Activated CD8-positive, alpha-beta memory T cell treated with anti-CD3 and anti-CD28 coated beads for 1 hour (primary cell): ENCODE measurements around the gene AGRP.
"Not testable (repeated sequence)": the region's sequence is repeated elsewhere in the genome, so short reads cannot be mapped to it uniquely, and the experiment has no call there.

Source experiments
- DNase-seq, 2 donors: peaks; one replicate each; pipeline ENCODE4 v3.0.0-alpha.2; 2020; ENCODE audit warnings: low read depth in 1 of 2; ENCODE audit errors: extremely low read depth in 1 of 2

Gene AGRP

GRCh38 chr16:67504031-67505021 is 21.0 kb upstream of the AGRP start:
- DNase-seq = no peak

GRCh38 chr16:67499106-67499505 is 15.8 kb upstream of the AGRP start:
- no peak for DNase-seq

DNA sequence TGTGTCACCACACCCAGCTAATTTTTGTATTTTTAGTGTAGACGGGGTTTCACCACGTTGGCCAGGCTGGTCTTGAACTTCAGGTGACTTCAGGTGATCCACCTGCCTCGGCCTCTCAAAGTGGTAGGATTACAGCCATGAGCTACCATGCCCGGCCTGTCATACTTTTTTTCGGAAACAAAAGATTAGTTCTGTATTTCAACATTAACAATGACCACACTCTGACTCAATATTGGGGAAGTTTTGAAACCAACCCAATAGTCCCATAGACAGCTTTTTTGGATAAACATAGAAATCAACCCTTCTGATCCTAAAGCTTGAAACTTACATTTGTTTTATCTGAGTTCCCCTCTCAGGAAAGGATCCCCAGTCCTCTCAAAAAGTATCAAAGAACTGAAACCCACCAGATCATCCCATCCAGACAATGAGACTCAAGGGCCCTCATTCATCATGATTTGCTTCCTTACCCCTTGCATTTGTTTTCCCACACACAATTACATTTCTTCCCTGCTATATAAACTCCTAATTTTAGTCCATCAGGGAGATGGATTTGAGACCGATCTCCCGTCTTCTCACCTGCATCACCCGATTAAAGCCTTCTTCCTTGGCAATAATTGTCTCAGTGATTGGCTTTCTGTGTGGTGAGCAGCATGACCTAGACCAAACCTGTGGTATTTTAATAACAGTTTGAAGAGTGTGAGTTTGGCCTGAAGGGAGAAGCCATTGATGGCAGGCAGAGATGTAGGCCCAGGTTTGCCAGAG is 7.2 kb upstream of the AGRP start:
- DNase-seq = no peak

DNA sequence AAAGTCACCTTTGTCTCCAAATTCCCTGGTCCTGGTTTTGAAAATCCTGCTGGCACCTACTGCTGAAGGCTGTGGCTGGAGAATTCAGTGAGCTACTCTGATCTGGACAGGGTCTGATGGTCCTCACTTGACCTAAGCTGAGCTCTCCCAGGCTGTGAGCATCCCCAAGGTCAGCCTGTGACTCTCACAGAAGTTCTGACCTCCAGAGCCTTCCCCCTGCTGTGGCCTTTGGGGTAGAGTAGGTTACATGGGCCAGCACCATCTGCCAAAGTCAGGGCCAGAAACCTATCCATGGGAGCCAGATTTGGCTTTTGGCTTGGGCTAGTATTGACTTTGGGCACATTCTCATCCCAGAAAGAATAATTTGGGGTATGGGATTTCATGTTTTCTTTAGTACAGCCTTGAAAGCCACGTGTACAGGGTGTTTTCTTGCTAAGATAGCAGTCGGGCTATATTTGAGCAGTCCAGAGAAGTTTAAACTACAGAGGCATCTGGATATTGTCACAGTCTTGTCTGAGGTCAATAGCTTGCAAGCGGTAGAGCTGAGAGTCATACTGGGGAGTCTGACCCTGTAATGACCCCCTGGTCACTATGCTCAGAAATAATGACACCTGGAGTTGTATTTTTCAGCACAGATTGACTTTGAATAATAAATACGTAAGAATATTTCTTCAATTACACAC is 6.2 kb upstream of the AGRP start:
- no peak for DNase-seq

DNA sequence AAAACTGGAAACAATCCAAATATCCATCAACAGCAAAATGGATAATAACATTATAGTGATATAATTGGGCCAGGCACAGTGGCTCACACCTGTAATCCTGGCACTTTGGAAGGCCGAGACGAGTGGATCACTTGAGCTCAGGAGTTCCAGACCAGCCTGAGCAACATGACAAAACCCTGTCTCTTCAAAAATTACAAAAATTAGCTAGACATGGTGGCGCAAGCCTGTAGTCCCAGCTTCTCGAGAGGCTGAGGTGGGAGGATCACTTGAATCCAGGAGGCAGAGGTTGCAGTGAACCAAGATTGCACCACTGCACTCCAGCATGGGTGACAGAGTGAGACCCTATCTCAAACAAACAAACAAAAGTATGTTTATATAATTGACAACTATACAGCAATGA is 4.2 kb upstream of the AGRP start:
- not testable (repeated sequence) for DNase-seq

DNA sequence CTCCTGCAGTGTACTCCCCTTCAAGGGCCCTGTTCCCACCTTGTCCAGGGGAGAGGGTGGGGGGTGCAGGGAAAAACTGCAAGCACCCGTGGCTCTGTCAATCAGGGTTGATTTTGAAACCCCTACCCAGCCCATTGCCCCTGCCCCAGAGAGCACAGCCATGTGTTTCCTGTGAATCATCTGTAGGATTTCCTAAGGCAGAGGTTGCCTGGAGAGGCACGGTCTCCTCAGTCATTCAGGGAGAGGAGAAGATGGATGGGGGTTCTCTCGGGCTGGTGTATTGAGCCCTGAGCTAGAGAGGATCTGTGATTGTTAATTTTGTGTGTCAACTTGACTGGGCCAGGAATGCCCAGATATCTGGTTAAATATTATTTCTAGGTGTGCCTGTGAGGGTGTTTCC is 3.5 kb upstream of the AGRP start:
- no peak for DNase-seq

DNA sequence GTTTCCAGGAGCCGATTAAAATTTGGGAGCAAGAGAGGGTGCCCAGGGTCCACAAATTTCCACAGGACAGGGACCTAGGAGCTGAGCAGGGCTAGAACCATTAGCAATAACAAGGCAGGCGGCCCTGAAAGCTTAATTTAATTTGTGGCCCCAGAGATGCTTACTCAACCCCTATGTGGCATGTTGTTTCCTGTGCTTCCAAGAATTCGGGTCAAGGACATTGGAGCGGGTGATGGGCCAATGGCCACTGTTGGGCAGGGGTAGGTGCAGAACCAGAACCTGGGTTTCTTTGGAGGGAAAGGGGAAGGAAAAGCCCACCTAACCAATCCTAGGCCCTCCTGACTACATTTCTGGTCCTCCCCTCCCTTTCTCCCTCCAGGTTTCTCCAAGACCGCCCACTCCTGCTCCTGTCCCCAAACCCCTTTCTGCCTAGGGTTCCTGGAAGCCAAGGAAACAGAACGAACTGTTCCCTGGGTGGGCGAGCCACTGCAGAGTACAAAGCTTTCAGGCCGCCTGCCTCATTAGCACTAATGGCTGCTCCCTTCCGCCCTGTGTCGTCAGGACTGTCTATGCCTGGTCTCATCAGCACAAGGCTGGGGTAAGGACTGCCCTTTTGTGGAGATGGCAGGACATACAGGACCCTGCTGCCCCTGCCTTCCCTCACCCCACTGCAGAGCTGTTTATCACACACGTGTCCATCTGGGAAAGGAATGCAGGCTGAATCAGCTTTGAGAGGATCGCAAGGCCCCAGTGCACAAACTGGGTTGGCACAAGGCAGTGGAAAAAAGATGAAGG is 581 bp upstream of the AGRP start:
- DNase-seq = no peak

- no peak for DNase-seq
These were observed 968 bp downstream of the AGRP start for GRCh38 chr16:67482233-67482924.

- DNase-seq = peak in 1 of 2 donors; percentile 25
These were observed 1.6 kb downstream of the AGRP start for GRCh38 chr16:67481561-67482232.

GRCh38 chr16:67480833-67481560 is 2.4 kb downstream of the AGRP start, which contains the start of gene ATP6V0D1:
ATP6V0D1 (minus strand) TSS chr16:67481157; CDS start chr16:67481086, 71 bp downstream.
- peak; percentile 94 to 99 for DNase-seq

DNA sequence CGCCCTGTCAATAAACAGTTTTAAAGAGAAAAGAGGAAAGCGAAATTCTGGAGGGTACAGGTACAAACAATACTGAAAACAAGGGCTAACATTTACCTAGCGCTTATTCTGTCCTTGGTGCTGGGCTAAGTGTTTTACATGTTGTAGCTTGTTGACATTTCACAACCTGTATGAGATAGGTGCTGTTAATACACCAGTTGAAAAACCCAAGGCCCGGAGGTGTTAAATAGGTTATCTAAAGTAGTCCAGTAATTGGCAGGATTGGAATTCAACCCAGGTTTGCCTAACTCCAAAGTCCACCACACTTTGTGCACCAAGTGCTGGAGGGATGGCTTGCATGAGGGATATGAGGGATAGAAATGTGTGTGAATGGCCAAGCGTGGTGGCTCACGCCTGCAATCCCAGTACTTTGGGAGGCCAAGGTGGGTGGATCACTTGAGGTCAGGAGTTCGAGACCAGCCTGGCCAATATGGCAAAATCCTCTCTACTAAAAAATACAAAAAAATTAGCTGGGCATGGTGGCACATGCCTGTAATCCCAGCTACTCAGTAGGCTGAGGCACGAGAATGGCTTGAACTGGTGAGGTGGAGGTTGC is 5.3 kb downstream of the AGRP start:
- DNase-seq = no peak

DNA sequence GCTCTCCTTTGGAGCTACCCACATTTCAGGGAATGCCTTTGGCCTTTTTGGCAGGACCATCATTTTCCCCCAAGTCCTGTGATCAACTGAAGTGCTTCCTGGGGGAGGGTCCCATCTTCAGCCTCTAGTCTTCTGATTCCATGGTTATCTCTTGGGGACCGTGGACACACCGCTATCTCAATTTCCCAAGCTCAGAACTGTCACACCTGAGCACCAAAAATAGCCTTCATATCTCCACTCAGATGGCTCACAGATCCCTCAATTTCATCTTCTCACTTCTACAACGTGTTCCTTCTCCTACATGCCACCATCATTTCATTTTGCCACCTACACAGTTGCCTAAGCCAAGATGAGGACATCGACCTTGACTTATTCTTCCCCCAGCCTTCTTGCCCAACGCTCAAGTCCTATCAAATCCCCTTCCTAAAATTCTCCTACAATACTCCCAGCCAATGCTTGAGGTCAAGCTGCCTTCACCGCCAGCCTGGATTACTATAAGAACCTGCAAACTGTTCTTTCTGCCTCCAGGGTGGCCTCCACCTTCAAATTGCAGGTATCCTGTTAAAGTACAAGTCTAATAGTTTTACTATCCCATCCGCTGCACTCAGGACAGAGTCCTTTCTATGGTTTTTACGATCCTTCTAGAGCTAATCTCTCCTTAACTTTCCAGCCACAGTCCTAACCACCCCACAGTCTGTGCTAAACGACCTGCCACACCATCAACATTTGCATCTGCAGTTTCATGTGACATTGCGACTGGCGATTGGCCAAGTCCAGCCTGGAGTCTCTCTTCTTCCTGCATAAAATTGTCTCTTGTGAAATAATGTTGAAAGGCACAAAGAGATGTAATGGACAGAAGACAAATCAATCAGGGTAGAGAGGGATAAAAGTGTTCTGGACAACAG is 8.5 kb downstream of the AGRP start:
- no peak for DNase-seq

- DNase-seq = no peak
These were observed 11.5 kb downstream of the AGRP start for GRCh38 chr16:67471758-67472384.

DNA sequence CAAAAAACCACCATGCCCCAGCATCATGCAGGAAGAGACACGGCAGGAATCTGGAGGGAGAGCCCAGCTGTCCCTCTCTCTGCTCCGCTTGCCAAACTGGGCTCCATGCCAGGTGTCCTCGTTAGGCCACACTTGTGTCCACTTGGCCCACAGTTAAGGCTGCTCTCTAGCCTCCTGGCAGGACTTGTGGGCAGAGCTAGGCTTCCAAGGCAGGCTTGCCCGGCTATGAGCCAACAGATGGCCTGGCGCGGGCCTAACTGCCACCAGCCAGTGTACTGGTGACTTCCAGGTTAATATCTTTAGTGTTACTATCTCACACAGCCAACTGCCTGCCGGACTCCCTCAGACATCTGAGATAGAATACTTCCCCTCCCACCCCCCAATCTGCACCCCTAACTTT is 13.0 kb downstream of the AGRP start:
- DNase-seq = no peak

DNA sequence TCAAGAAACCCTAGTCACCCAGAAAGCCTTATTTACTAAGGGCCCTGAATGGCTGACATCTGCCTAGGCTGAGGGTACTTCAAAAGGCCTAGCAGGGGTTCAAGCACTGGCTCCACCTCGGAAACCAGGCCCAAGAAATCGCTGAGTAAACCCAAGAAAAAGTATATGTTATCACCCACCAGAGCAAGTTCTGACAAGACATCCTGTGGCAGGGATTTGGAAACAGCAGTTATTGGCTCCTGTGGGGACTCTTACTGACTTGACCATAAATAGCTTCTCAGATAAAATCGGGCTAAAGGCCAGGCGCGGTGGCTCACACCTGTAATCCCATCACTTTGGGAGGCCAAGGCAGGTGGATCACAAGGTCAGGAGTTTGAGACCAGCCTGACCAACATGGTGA is 14.6 kb downstream of the AGRP start:
- DNase-seq = no peak

- DNase-seq = no peak
These were observed 16.8 kb downstream of the AGRP start for GRCh38 chr16:67466581-67466980.

DNA sequence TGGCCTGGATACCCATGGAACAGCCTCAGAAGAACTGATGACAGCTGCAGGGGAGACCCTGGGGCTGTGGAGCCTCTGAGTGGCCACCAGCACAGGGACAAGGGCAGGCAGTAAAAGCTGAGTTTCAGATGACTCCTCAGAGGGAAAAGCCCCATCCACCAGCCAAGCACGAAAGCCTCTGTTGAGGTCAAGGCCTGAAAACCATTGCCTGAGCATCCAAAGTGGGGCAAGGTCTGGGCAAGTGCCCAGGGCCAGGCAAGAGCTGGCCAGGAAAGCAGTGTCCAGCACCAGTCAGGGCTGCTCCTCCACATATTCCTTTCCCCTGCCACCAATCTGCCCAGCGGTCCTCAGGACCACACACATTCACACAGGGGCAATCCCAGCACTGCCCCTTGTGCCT is 18.8 kb downstream of the AGRP start:
- DNase-seq = no peak
